Neuronal stem cell (in vitro differentiated cells): ENCODE measurements around the gene CACNA1C.
A peak's percentile ranks its signal among the peaks of the same experiment; 100 is the strongest.

Source experiments
- DNase-seq: peaks from one replicate; pipeline ENCODE4 v3.0.0-alpha.2; 2013; ENCODE audit warnings: low spot score
- H2AFZ ChIP-seq: one replicate; pipeline ENCODE4 v1.6.1; 2013; ENCODE audit warnings: mild to moderate bottlenecking, low read length, inconsistent platforms
- H2AK5ac ChIP-seq: 2 replicates; pipeline ENCODE4 v1.6.1; 2013; ENCODE audit warnings: low read depth, mild to moderate bottlenecking, inconsistent platforms, low read length, moderate library complexity, mixed read lengths
- H2BK120ac ChIP-seq: 2 replicates; pipeline ENCODE4 v1.6.1; 2013; ENCODE audit warnings: low read depth, mild to moderate bottlenecking, inconsistent platforms, low read length, moderate library complexity, mixed read lengths
- H2BK12ac ChIP-seq: one replicate; pipeline ENCODE4 v1.6.1; 2013; ENCODE audit warnings: low read length, inconsistent platforms
- H2BK15ac ChIP-seq: 2 replicates; pipeline ENCODE4 v1.6.1; 2013; ENCODE audit warnings: mild to moderate bottlenecking, low read length, inconsistent platforms, mixed read lengths
- H2BK5ac ChIP-seq: one replicate; pipeline ENCODE4 v1.6.1; 2013; ENCODE audit warnings: inconsistent platforms, mild to moderate bottlenecking, low read length, moderate library complexity
- H3K14ac ChIP-seq: one replicate; pipeline ENCODE4 v1.6.1; 2013; ENCODE audit warnings: low read length, inconsistent platforms
- H3K18ac ChIP-seq: 2 replicates; pipeline ENCODE4 v1.6.1; 2013; ENCODE audit warnings: low read length, inconsistent platforms
- H3K23ac ChIP-seq: 2 replicates; pipeline ENCODE4 v1.6.1; 2013; ENCODE audit warnings: low read depth, mild to moderate bottlenecking, mixed read lengths, low read length, inconsistent platforms; ENCODE audit not compliant: poor library complexity
- H3K27ac ChIP-seq: replicated peaks from 3 replicates; pipeline ENCODE4 v1.5.1; 2013; ENCODE audit warnings: low read length, inconsistent platforms
- H3K27me3 ChIP-seq, 3 experiments: 2 replicates each; pipeline ENCODE4 v1.6.1; 2013; ENCODE audit warnings: low read length in 3 of 3, mild to moderate bottlenecking in 2 of 3, inconsistent platforms in 1 of 3, low read depth in 1 of 3, mixed read lengths in 1 of 3, moderate library complexity in 1 of 3; ENCODE audit not compliant: control insufficient read depth in 3 of 3, insufficient read depth in 3 of 3
- H3K36me3 ChIP-seq, 2 donors: replicated peaks in 1 of 2; 2 replicates each; pipeline ENCODE4 v1.6.1; 2013; ENCODE audit warnings: low read length in 2 of 2; ENCODE audit not compliant: control insufficient read depth in 2 of 2, insufficient read depth in 2 of 2
- H3K4ac ChIP-seq: 2 replicates; pipeline ENCODE4 v1.6.1; 2013; ENCODE audit warnings: inconsistent platforms, mild to moderate bottlenecking, low read length, moderate library complexity
- H3K4me1 ChIP-seq, 2 donors: 1 replicate in 1 of 2; 2 replicates in 1 of 2; pipeline ENCODE4 v1.6.1; 2013; ENCODE audit warnings: low read length in 2 of 2, low read depth in 1 of 2; ENCODE audit not compliant: control insufficient read depth in 2 of 2, insufficient read depth in 1 of 2
- H3K4me2 ChIP-seq: one replicate; pipeline ENCODE4 v1.6.1; 2013; ENCODE audit warnings: mild to moderate bottlenecking, low read length, inconsistent platforms; ENCODE audit not compliant: insufficient read depth, poor library complexity, severe bottlenecking
- H3K4me3 ChIP-seq, 2 donors: 2 replicates each; pipeline ENCODE4 v1.5.1; 2013; ENCODE audit warnings: low read length in 2 of 2, mild to moderate bottlenecking in 2 of 2, inconsistent platforms in 1 of 2, moderate library complexity in 1 of 2
- H3K79me1 ChIP-seq: one replicate; pipeline ENCODE4 v1.6.1; 2013; ENCODE audit warnings: low read depth, mild to moderate bottlenecking, inconsistent platforms, low read length, moderate library complexity
- H3K9ac ChIP-seq: one replicate; pipeline ENCODE4 v1.6.1; 2013; ENCODE audit warnings: mild to moderate bottlenecking, low read depth, low read length, inconsistent platforms; ENCODE audit not compliant: poor library complexity
- H3K9me3 ChIP-seq, 2 donors: replicated peaks in 1 of 2; 2 replicates each; pipeline versions ENCODE3 to v1.6.1; 2013; ENCODE audit warnings: low read length in 2 of 2, mild to moderate bottlenecking in 2 of 2, inconsistent platforms in 1 of 2, low read depth in 1 of 2, mixed read lengths in 1 of 2, moderate library complexity in 1 of 2; ENCODE audit not compliant: control insufficient read depth in 2 of 2, insufficient read depth in 1 of 2
- H4K8ac ChIP-seq: one replicate; pipeline ENCODE4 v1.6.1; 2013; ENCODE audit warnings: low read depth, mild to moderate bottlenecking, inconsistent platforms, low read length, moderate library complexity
- H4K91ac ChIP-seq: one replicate; pipeline ENCODE4 v1.6.1; 2013; ENCODE audit warnings: low read length, low read depth, mild to moderate bottlenecking, inconsistent platforms; ENCODE audit not compliant: poor library complexity
- WGBS, 2 donors: extraction: QIAGEN DNeasy Blood & Tissue Kit; methylation state at CpG; one replicate each; pipeline ENCODE4 v1.1.7; 2013; ENCODE audit warnings: missing lambda C conversion rate in 2 of 2, mixed read lengths in 1 of 2; ENCODE audit not compliant: insufficient read length in 2 of 2, insufficient replicate concordance in 1 of 2; ENCODE audit errors: extremely low coverage in 2 of 2; 5-methylcytosine and 5-hydroxymethylcytosine counted together

CACNA1C gene

DNA sequence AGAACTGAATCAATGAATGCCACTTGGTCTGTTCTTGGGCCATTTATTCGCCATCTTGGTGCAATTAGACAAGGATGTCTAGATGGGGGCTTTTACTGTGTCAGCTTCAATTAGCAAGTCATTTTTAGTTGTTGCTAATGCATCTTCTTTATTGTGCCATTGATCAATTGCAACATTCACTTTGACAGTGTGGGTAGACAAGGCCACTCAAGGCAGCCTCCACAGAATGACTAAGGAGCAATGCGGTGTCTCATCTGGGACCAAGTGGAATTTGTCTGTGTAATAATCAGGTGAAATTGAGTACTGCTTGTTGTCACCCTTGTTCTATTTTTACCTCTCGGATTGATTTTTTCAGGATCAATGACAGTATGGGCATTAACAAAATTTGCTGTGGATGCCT lies 275.9 kb downstream of the CACNA1C start:
- no peaks in the 10 kb centered on the region for H3K79me1 ChIP-seq
- no peaks in the 10 kb centered on the region for H3K27me3 ChIP-seq
- H2BK5ac ChIP-seq, result no peak overlapping the region
- WGBS, 2 donors, result no CpG with 5 or more reads among the region's 3 CpGs
- no peak overlapping the region for H4K91ac ChIP-seq
- H3K4me1 ChIP-seq, result peaks cover 0 to 7% of the 10 kb centered on the region in 2 donors
- H2BK120ac ChIP-seq, result no peak overlapping the region
- no peak overlapping the region for H2BK12ac ChIP-seq
- H4K8ac ChIP-seq, result no peak overlapping the region
- H3K27ac ChIP-seq, result no peak overlapping the region
- H3K23ac ChIP-seq, result no peak overlapping the region
- no peak overlapping the region for H3K9ac ChIP-seq
- H3K4ac ChIP-seq, result no peak overlapping the region
- DNase-seq, result no peak
- no peak overlapping the region for H3K4me3 ChIP-seq
- no peak overlapping the region for H3K18ac ChIP-seq
- H3K4me2 ChIP-seq, result no peak overlapping the region
- no peak overlapping the region for H2AK5ac ChIP-seq
- H2AFZ ChIP-seq, result no peak overlapping the region
- no peaks in the 10 kb centered on the region for H3K9me3 ChIP-seq
- H3K14ac ChIP-seq, result no peak overlapping the region
- no peak overlapping the region for H2BK15ac ChIP-seq
- no peaks in the 10 kb centered on the region for H3K36me3 ChIP-seq

DNA sequence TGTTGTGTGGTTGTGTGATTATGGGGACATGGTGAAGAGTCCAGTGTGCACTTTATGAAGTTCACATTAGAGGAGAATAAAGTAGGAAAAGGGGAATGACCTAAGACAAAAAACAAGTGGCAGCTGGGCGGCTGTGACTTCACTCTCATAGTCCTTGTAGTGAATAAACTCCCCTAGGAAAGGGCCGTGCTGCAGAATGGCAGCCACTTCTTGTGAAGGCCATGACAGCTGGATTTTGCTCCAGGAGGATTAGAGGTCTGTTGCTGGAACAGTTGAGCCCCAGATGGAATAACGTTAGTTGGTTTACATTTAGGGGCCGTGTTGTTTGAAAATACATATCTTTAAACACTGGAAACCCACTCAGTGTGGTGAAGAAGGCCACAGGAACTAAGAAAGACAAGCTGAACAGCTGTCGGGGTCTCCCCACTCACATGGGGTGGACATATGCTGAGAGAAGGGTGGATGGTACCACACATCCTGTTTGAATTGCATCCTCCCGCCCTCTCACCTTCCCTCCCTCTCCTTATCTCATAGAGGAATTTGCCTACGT lies 276.9 kb downstream of the CACNA1C start:
- Histone ChIP-seq H3K23ac (no peak overlapping the region), H3K27me3 (no peaks in the 10 kb centered on the region), H3K4me3 (peak overlapping the region in 1 of 2 donors; percentile 39), H3K14ac (no peak overlapping the region), H3K36me3 (no peaks in the 10 kb centered on the region), H3K79me1 (no peaks in the 10 kb centered on the region), H3K4ac (no peak overlapping the region), H4K8ac (no peak overlapping the region), H3K4me2 (no peak overlapping the region), H2BK12ac (no peak overlapping the region), H2BK120ac (no peak overlapping the region), H3K9me3 (no peaks in the 10 kb centered on the region), H4K91ac (no peak overlapping the region), H2AK5ac (peak overlapping the region; percentile 9), H2AFZ (no peak overlapping the region), H3K9ac (no peak overlapping the region), H2BK5ac (no peak overlapping the region), H3K27ac (no peak overlapping the region), H3K18ac (no peak overlapping the region), H2BK15ac (no peak overlapping the region), H3K4me1 (peaks cover 0 to 11% of the 10 kb centered on the region in 2 donors)
- no CpG with 5 or more reads among the region's 7 CpGs for WGBS, 2 donors
- DNase-seq, result no peak

DNA sequence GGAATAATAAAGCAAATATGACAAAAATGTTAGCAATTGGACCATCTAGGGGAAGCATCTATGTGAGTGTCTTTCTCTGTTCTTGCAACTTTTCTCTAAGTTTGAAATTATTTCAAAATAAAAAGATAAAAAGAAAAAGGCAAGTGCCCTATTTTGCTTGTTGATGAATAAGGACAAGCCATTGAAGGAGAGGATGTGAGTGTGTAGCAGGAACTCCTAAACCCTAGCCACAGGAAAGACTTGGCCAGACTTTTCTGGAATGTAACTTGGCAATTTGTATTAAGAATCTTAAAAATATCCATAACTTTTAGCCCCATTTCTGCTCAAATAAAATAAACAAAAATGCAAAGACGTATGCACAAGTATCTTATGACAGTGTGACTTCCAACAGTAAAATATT lies 279.4 kb downstream of the CACNA1C start:
- H3K36me3 ChIP-seq, result no peaks in the 10 kb centered on the region
- H3K4me2 ChIP-seq, result no peak overlapping the region
- H2AK5ac ChIP-seq, result no peak overlapping the region
- H2BK15ac ChIP-seq, result no peak overlapping the region
- H3K4me3 ChIP-seq, result no peak overlapping the region
- H3K23ac ChIP-seq, result no peak overlapping the region
- H3K18ac ChIP-seq, result no peak overlapping the region
- no peaks in the 10 kb centered on the region for H3K9me3 ChIP-seq
- no peak overlapping the region for H2BK120ac ChIP-seq
- no peak overlapping the region for H2BK5ac ChIP-seq
- H3K4me1 ChIP-seq, result peaks cover 0 to 16% of the 10 kb centered on the region in 2 donors
- H2AFZ ChIP-seq, result no peak overlapping the region
- H3K14ac ChIP-seq, result no peak overlapping the region
- H3K27ac ChIP-seq, result no peak overlapping the region
- no peak for DNase-seq
- no CpG with 5 or more reads among the region's 1 CpG for WGBS, 2 donors
- no peak overlapping the region for H3K4ac ChIP-seq
- H2BK12ac ChIP-seq, result no peak overlapping the region
- peaks cover 0 to 5% (median 0%) of the 10 kb centered on the region in 3 experiments for H3K27me3 ChIP-seq
- H3K79me1 ChIP-seq, result no peaks in the 10 kb centered on the region
- no peak overlapping the region for H3K9ac ChIP-seq
- no peak overlapping the region for H4K91ac ChIP-seq
- H4K8ac ChIP-seq, result no peak overlapping the region

DNA sequence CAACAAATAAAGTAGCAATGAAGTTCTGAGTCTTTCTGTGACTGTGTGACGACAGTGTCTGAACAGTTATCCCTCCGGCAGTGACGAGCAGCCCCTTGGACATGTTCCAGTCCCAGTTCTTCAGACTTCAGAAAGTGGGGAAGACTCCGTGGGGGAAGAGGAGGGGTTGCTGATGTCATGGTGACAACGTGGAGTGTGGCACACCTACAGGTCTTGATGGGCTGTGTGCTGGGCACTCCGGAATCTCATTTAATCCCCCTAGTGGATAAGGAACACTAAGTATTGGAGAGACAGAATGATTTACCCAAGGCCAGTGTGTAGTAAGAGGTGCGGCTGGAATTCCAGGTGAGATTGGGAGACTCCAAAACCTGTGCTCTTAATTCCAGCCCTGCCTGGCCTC lies 280.2 kb downstream of the CACNA1C start:
- H2BK5ac ChIP-seq, result no peak overlapping the region

More for the DNA sequence above, 280.2 kb downstream of the CACNA1C start:
- no peak overlapping the region for H3K4ac ChIP-seq
- H3K4me2 ChIP-seq, result no peak overlapping the region
- no peak overlapping the region for H4K8ac ChIP-seq
- H2AFZ ChIP-seq, result no peak overlapping the region
- no peak overlapping the region for H2AK5ac ChIP-seq
- no peak overlapping the region for H3K4me3 ChIP-seq
- no peak for DNase-seq
- H3K36me3 ChIP-seq, result no peaks in the 10 kb centered on the region
- no peak overlapping the region for H2BK120ac ChIP-seq
- H3K14ac ChIP-seq, result no peak overlapping the region
- H3K9ac ChIP-seq, result no peak overlapping the region
- H3K9me3 ChIP-seq, result no peaks in the 10 kb centered on the region
- no peak overlapping the region for H2BK15ac ChIP-seq
- peaks cover 0 to 5% (median 0%) of the 10 kb centered on the region in 3 experiments for H3K27me3 ChIP-seq
- no peak overlapping the region for H4K91ac ChIP-seq
- H2BK12ac ChIP-seq, result no peak overlapping the region
- H3K27ac ChIP-seq, result no peak overlapping the region
- no peak overlapping the region for H3K23ac ChIP-seq
- H3K4me1 ChIP-seq, result peaks cover 0 to 21% of the 10 kb centered on the region in 2 donors
- no peaks in the 10 kb centered on the region for H3K79me1 ChIP-seq
- H3K18ac ChIP-seq, result peak overlapping the region; percentile 56
- no CpG with 5 or more reads among the region's 7 CpGs for WGBS, 2 donors
